HCT116 (cell line): Measurements from ENCODE around the gene FGD5. TPM values are rescaled to one million over a fixed set of nuclear protein-coding genes. Genes with fewer than 3 reads are reported as not detected.

Experiments
- ATAC-seq: fragments of 200-7000 bp; cut with Tn5 transposase; 2 replicates; pipeline ENCODE4 v1.9.1; 2020; ENCODE audit warnings: mild to moderate bottlenecking, moderate library complexity
- BruUV-seq: library from RNA; stranded (reverse); fragments of 400-500 nt; replicated peaks from 2 replicates; lab custom pipeline; 2021; lab: Mats Ljungman, UMichigan
- CTCF ChIA-PET: fragments of 300-600 bp; sonication (Branson Sonifier 250); formaldehyde crosslinking; loops from one replicate; lab custom pipeline; 2021; ENCODE audit warnings: antibody characterized with exemption; lab: Charles Lee
- POLR2A ChIA-PET: fragments of 300-600, 350-600 bp; sonication (Branson Sonifier 250); formaldehyde crosslinking; loops from one replicate; lab custom pipeline; 2021; ENCODE audit warnings: antibody characterized with exemption; lab: Charles Lee
- RAD21 ChIA-PET, 2 experiments: fragments of 300-600 bp; sonication (Branson Sonifier 250); formaldehyde crosslinking; loops; one replicate each; lab custom pipeline; 2023; ENCODE audit warnings: low total read pairs in 2 of 2; ENCODE audit not compliant: uncharacterized antibody in 2 of 2, unreplicated experiment in 2 of 2, low non-redundant PET in 1 of 2; lab: Charles Lee
- DNase-seq: peaks from one replicate; pipeline ENCODE4 v3.0.0-alpha.2; 2010; ENCODE audit warnings: low read depth, low spot score
- H2AFZ ChIP-seq: fragments of 200-600 bp; shearing (Covaris generic), sonication (generic); 2 replicates; pipeline ENCODE4 v1.6.1; 2017; ENCODE audit warnings: low read depth, mixed run types, mixed read lengths, antibody characterized with exemption, low read length; ENCODE audit not compliant: poor library complexity, severe bottlenecking
- H3K27ac ChIP-seq: 2 replicates; pipeline ENCODE4 v1.5.1; 2012; ENCODE audit warnings: low read depth, low read length
- H3K27me3 ChIP-seq: fragments of 200-600 bp; sonication (generic); 2 replicates; pipeline ENCODE4 v1.6.1; 2016; ENCODE audit warnings: mixed run types, low read length, mixed read lengths; ENCODE audit not compliant: insufficient read depth
- H3K36me3 ChIP-seq, 2 experiments: fragments of 200-500 bp in 1 of 2; fragments of 200-600 bp in 1 of 2; sonication (Bioruptor generic) in 1 of 2; sonication (generic) in 1 of 2; 2 replicates each; pipeline versions ENCODE4 v1.5.1 to v1.6.1; 2014 to 2016; ENCODE audit warnings: low read length in 2 of 2, inconsistent platforms in 1 of 2, mixed read lengths in 1 of 2, mixed run types in 1 of 2; ENCODE audit not compliant: insufficient read depth in 2 of 2, control insufficient read depth in 1 of 2
- H3K4me1 ChIP-seq, 2 experiments: fragments of 200-600 bp in 1 of 2; sonication (generic) in 1 of 2; 2 replicates each; pipeline versions ENCODE4 v1.5.1 to v1.6.1; 2012 to 2017; ENCODE audit warnings: low read length in 2 of 2, inconsistent platforms in 1 of 2, mild to moderate bottlenecking in 1 of 2, mixed read lengths in 1 of 2, mixed run types in 1 of 2, moderate library complexity in 1 of 2; ENCODE audit not compliant: insufficient read depth in 2 of 2, control insufficient read depth in 1 of 2
- H3K4me2 ChIP-seq: fragments of 200-600 bp; sonication (generic); 2 replicates; pipeline ENCODE4 v1.6.1; 2017; ENCODE audit warnings: mixed run types, low read length, mixed read lengths
- H3K4me3 ChIP-seq, 2 experiments: fragments of 200-600 bp in 1 of 2; sonication (generic) in 1 of 2; replicated peaks in 1 of 2; 2 replicates each; pipeline ENCODE4 v1.5.1; 2011 to 2016; ENCODE audit warnings: low read length in 2 of 2, control low read depth in 1 of 2, low read depth in 1 of 2, mild to moderate bottlenecking in 1 of 2, mixed read lengths in 1 of 2, mixed run types in 1 of 2
- H3K79me2 ChIP-seq: fragments of 200-600 bp; sonication (generic); 2 replicates; pipeline ENCODE4 v1.6.1; 2017; ENCODE audit warnings: mild to moderate bottlenecking, mixed run types, low read length, moderate library complexity, mixed read lengths; ENCODE audit not compliant: insufficient read depth
- H3K9ac ChIP-seq: fragments of 200-600 bp; sonication (generic); 2 replicates; pipeline ENCODE4 v1.6.1; 2016; ENCODE audit warnings: low read length, mixed read lengths
- H3K9me2 ChIP-seq: fragments of 200-600 bp; sonication (generic), shearing (Covaris generic); 2 replicates; pipeline ENCODE4 v1.6.1; 2017; ENCODE audit warnings: mixed run types, mild to moderate bottlenecking, moderate library complexity; ENCODE audit not compliant: insufficient read depth
- H3K9me3 ChIP-seq, 2 experiments: fragments of 200-500 bp in 1 of 2; fragments of 200-600 bp in 1 of 2; sonication (Bioruptor generic) in 1 of 2; sonication (generic) in 1 of 2; 2 replicates each; pipeline ENCODE4 v1.6.1; 2014 to 2017; ENCODE audit warnings: low read length in 2 of 2, mixed read lengths in 2 of 2, inconsistent platforms in 1 of 2, low read depth in 1 of 2, mild to moderate bottlenecking in 1 of 2, mixed run types in 1 of 2, moderate library complexity in 1 of 2; ENCODE audit not compliant: control insufficient read depth in 1 of 2, insufficient read depth in 1 of 2
- H4K20me1 ChIP-seq: fragments of 200-600 bp; sonication (generic), shearing (Covaris generic); 2 replicates; pipeline ENCODE4 v1.6.1; 2017; ENCODE audit warnings: mixed run types, mild to moderate bottlenecking, moderate library complexity; ENCODE audit not compliant: insufficient read depth
- ATF3 ChIP-seq: IDR thresholded peaks from 2 replicates; pipeline ENCODE4 v1.6.1; 2012
- EZH2 ChIP-seq: fragments of 200-600 bp; sonication (generic); IDR thresholded peaks from 2 replicates; pipeline ENCODE4 v1.6.1; 2017; ENCODE audit warnings: antibody characterized with exemption, mixed run types
- JUND ChIP-seq: IDR thresholded peaks from 2 replicates; pipeline ENCODE4 v1.6.1; 2012
- MAX ChIP-seq: IDR thresholded peaks from 2 replicates; pipeline ENCODE4 v1.6.1; 2012
- POLR2A ChIP-seq: IDR thresholded peaks from 2 replicates; pipeline ENCODE4 v1.7.0; 2011; ENCODE audit warnings: borderline replicate concordance; ENCODE audit not compliant: insufficient read depth, insufficient read length; ENCODE audit errors: extremely low read depth
- SP1 ChIP-seq: IDR thresholded peaks from 2 replicates; pipeline ENCODE4 v1.6.1; 2012; ENCODE audit warnings: low read depth
- SRF ChIP-seq: IDR thresholded peaks from 2 replicates; pipeline ENCODE4 v1.6.1; 2012; ENCODE audit warnings: low read depth
- TCF7L2 ChIP-seq: IDR thresholded peaks from 2 replicates; pipeline ENCODE4 v1.7.0; 2011; ENCODE audit warnings: borderline replicate concordance, inconsistent platforms; ENCODE audit not compliant: insufficient read depth, insufficient read length; ENCODE audit errors: extremely low read depth
- YY1 ChIP-seq: IDR thresholded peaks from 2 replicates; pipeline ENCODE4 v1.6.1; 2011; ENCODE audit warnings: low read length, low read depth, moderate library complexity, mild to moderate bottlenecking; ENCODE audit not compliant: insufficient replicate concordance; ENCODE audit errors: extremely low read depth
- ZBTB33 ChIP-seq: IDR thresholded peaks from 2 replicates; pipeline ENCODE4 v1.6.1; 2011; ENCODE audit warnings: mild to moderate bottlenecking, low read length, moderate library complexity; ENCODE audit not compliant: insufficient replicate concordance; ENCODE audit errors: extremely low read depth
- intact Hi-C: fragments of 100-400 bp; cut with micrococcal nuclease; formaldehyde crosslinking; loops from 2 replicates; pipeline ENCODE4 v1.10.0; 2022
- total RNA-seq: library from RNA; stranded (reverse); gene quantifications from one replicate; pipeline ENCODE4 v1.2.1, GENCODE V29; 2021; ENCODE audit not compliant: unreplicated experiment

FGD5 gene
- total RNA-seq, 1 experiment from 2014 or later: 0.22 TPM

- TF ChIP-seq EZH2: no peak
- no peak for TF ChIP-seq MAX
- TF ChIP-seq POLR2A: no peak
- no peak for TF ChIP-seq YY1
- no peak for TF ChIP-seq SP1
- no peak for TF ChIP-seq ZBTB33
- no peak for TF ChIP-seq JUND
- no peak for TF ChIP-seq SRF
- no peak for TF ChIP-seq ATF3
- no peak for TF ChIP-seq TCF7L2
- Histone ChIP-seq H3K9me2 (no peaks in the 10 kb centered on the region), H4K20me1 (no peaks in the 10 kb centered on the region), H3K27ac (no peak overlapping the region), H3K36me3 (no peaks in the 10 kb centered on the region), H3K9me3 (no peaks in the 10 kb centered on the region), H3K9ac (no peak overlapping the region), H3K4me2 (no peak overlapping the region; the same call in 1 of the 2 replicates), H3K4me3 (no peak overlapping the region), H3K27me3 (no peaks in the 10 kb centered on the region), H2AFZ (no peak overlapping the region), H3K4me1 (peaks cover 8 to 29% of the 10 kb centered on the region in 2 experiments; a peak in 3 of 4 replicates), H3K79me2 (no peaks in the 10 kb centered on the region)
- BruUV-seq: no TSS peak
- intact Hi-C loops: loop anchor here (5.0 kb wide), 1 partner anchor 91 kb away; no protein-coding TSS in a partner anchor
- ChIA-PET CTCF (no interaction called here), POLR2A (no interaction called here), RAD21 (no interaction called here)
- ATAC-seq (no peak), DNase-seq (no peak)
Measured at GRCh38 chr3:14805961-14806537, 12.7 kb upstream of the FGD5 start.
